Adrenal gland (tissue), 12 donors: ENCODE data around the gene KLK11. TPM values are rescaled to one million over a fixed set of nuclear protein-coding genes. Genes with fewer than 3 reads are reported as not detected.

Source experiments
- DNase-seq, 7 donors: peaks; one replicate each; pipeline ENCODE4 v3.0.0-alpha.2; 2019 to 2020
- H3K27ac ChIP-seq, 5 donors: fragments of 200-600 bp; sonication (generic) in 4 of 5; 1 replicate in 3 of 5; 2 replicates in 2 of 5; pipeline versions ENCODE4 v1.5.1 to v1.8.0; 2016 to 2020; ENCODE audit warnings: mild to moderate bottlenecking in 1 of 5
- H3K27me3 ChIP-seq: fragments of 200-600 bp; 2 replicates; pipeline ENCODE4 v1.8.0; 2021
- H3K36me3 ChIP-seq, 2 donors: fragments of 200-600 bp; replicated peaks in 1 of 2; 1 replicate in 1 of 2; 2 replicates in 1 of 2; pipeline versions ENCODE4 v1.5.1 to v1.8.0; 2018 to 2022
- H3K4me1 ChIP-seq, 2 donors: fragments of 200-600 bp; replicated peaks in 1 of 2; 1 replicate in 1 of 2; 2 replicates in 1 of 2; pipeline versions ENCODE4 v1.5.1 to v1.8.0; 2018 to 2021
- H3K4me3 ChIP-seq, 4 donors: fragments of 200-600 bp; sonication (generic) in 3 of 4; one replicate each; pipeline ENCODE4 v1.5.1; 2016 to 2018
- H3K9me3 ChIP-seq, 3 donors: fragments of 200-600 bp; sonication (generic) in 1 of 3; replicated peaks in 1 of 3; 1 replicate in 2 of 3; 2 replicates in 1 of 3; pipeline versions ENCODE4 v1.5.1 to v1.8.0; 2016 to 2021
- CTCF ChIP-seq, 6 experiments: fragments of 450-650 bp in 4 of 6; fragments of 200-600 bp in 2 of 6; sonication (generic) in 1 of 6; IDR thresholded peaks; 1 replicate in 5 of 6; 2 replicates in 1 of 6; pipeline versions ENCODE4 v1.5.1 to v1.8.0; 2016 to 2021; ENCODE audit warnings: antibody characterized with exemption in 6 of 6, mild to moderate bottlenecking in 2 of 6, moderate library complexity in 1 of 6
- POLR2A ChIP-seq, 2 donors: fragments of 450-650 bp; IDR thresholded peaks; one replicate each; pipeline ENCODE4 v1.6.1; 2017; ENCODE audit warnings: antibody characterized with exemption in 2 of 2, mild to moderate bottlenecking in 2 of 2, moderate library complexity in 1 of 2
- WGBS, 4 donors: extraction: QIAGEN DNeasy Blood & Tissue Kit in 2 of 4; methylation state at CpG; one replicate each; pipeline versions ENCODE4 v1.1.5 to v1.1.7; 2013 to 2017; 5-methylcytosine and 5-hydroxymethylcytosine counted together
- intact Hi-C, 2 donors: fragments of 100-400 bp; cut with DNase I; formaldehyde crosslinking; loops; one replicate each; pipeline versions ENCODE4 v1.14.1 to v1.15.0; 2022 to 2023
- polyA plus RNA-seq, 3 donors: library from polyadenylated mRNA; stranded (reverse); fragments of 200-250 nt in 2 of 3; fragments of 350-450 nt in 1 of 3; fragmentation: Illumina TruSeq in 1 of 3; extraction: RNeasy Lipid Tissue Mini Kit (QIAGEN cat#74804) in 1 of 3; gene quantifications; one replicate each; pipeline ENCODE4 v1.2.3, GENCODE V29; 2013 to 2014
- total RNA-seq, 9 donors: library from RNA; depleted of rRNA in 4 of 9; stranded (reverse); fragments of >200 nt in 4 of 9; fragments of 120-200 nt in 1 of 9; fragmentation: NEBNext Ultra II Directional in 1 of 9; extraction: Animal tissue kit (Norgen Biotek cat#: 25700) in 1 of 9; gene quantifications; one replicate each; pipeline versions ENCODE4 v1.1.0 to v1.2.4, GENCODE V29; 2013 to 2023
- donor health status: healthy with polysubstance abuse.
- donor health status: Bipolar disorder and iron deficiency.
- donor health status: DM: yes; HTN: yes; CAD: no.
- donor health status: DM: no; HTN: no; CAD: no.
- donor health status: DM: no; HTN: no; CAD: no.
- donor health status: DM: yes; HTN: yes; CAD: no.

KLK11 gene
- total and polyA plus RNA-seq, 12 donors = 0.07 to 0.32 TPM; not detected in 10

DNA sequence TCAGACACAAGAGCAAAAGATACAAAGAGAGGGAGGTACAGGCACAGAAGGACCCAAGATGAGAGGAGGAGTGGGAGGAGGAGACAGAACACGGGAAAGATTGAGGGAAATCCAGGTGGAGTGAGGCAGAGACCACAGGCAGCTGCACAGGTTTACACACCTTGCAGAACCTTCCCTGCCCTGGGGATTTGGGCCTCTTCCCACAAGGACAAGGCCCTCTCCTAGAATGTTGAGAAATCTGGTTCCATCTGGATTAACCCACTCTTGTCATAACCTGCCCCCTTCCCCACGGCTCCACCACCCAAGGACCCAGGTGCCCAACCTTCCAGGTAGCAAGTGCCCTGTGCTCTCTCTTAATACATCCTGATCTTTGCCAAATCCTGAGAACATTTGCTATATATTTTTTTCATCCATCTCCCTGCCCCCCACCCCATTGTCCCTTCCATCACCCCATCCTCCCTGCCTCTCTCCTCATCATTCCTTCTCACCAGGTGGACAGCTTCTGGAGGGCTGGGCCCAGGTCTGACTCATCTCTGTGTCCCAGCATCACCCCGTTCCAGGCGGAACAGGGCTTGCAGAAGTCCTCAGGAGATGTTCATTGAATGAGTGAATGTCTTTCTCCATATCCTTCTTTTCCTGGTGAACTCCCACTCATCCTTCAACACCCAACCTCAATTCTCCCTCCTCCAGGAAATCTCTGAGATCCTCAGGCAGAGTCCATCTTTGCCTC is 16.2 kb downstream of the KLK11 start:
- H3K4me3 ChIP-seq = no peak overlapping the region
- no peak for DNase-seq
- H3K27me3 ChIP-seq = peaks cover 14% of the 10 kb centered on the region
- WGBS, 4 donors = 61 to 73% (median 65%) methylated on average over 4 of the region's 4 CpGs
- H3K36me3 ChIP-seq = no peaks in the 10 kb centered on the region
- H3K9me3 ChIP-seq = no peaks in the 10 kb centered on the region
- TF ChIP-seq CTCF (IDR thresholded peaks at IDR 0.05) (no peak), POLR2A (IDR thresholded peaks at IDR 0.05) (no peak)
- H3K27ac ChIP-seq = no peak overlapping the region
- H3K4me1 ChIP-seq = no peaks in the 10 kb centered on the region
- intact Hi-C loops = loop anchor here in 1 of 2 donors (10.0 kb wide), 1 partner anchor 85 kb away; no protein-coding TSS in a partner anchor

DNA sequence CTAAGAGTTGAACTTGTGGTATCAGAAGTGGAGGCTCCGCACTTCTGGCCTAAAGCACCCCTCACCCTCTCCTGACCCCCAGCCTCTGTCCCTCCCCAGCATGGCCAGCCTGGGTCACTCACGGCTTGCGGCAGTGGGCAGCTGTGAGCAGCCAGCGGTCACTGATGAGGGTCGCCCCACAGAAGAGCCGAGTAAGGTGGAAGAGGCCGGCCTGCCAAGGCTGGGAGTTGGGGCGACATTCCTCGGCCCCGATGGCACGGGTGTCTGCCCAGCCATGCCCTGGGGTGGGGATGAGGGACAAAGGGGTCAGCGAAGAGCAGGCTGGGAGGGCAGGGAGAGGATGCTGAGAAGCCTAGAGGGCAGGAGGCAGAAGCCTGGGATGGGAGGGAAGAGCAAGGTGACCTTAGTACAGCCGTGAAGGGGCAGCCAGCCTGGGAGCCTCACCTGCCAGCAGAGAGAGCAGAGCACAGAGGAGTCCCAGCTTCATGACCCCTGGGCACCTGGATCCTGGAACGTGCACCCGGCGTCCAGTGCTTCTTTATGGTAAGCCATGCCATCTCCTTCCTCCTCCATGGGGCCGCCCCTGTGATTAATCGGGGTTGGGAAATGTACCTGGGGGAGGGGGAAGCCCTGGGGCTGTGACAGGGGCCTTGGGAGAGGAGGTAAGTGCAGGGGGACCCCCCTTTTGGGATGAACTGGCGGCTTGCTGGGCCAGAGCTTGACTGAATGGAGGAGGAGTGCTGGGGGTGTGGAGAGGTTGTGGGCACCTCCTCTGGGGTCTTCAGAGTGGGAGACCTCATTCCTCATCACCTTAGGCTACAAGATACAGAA is 17.1 kb downstream of the KLK11 start:
- DNase-seq = no peak
- H3K4me3 ChIP-seq = no peak overlapping the region
- no peak overlapping the region for H3K27ac ChIP-seq
- H3K27me3 ChIP-seq = peaks cover 10% of the 10 kb centered on the region
- H3K36me3 ChIP-seq = no peaks in the 10 kb centered on the region
- TF ChIP-seq POLR2A (IDR thresholded peaks at IDR 0.05) (no peak), CTCF (IDR thresholded peaks at IDR 0.05) (no peak)
- H3K9me3 ChIP-seq = no peaks in the 10 kb centered on the region
- WGBS, 4 donors = 61 to 72% (median 67%) methylated on average over 7 to 19 of the region's 19 CpGs
- no peaks in the 10 kb centered on the region for H3K4me1 ChIP-seq
- intact Hi-C loops = no loop called here

DNA sequence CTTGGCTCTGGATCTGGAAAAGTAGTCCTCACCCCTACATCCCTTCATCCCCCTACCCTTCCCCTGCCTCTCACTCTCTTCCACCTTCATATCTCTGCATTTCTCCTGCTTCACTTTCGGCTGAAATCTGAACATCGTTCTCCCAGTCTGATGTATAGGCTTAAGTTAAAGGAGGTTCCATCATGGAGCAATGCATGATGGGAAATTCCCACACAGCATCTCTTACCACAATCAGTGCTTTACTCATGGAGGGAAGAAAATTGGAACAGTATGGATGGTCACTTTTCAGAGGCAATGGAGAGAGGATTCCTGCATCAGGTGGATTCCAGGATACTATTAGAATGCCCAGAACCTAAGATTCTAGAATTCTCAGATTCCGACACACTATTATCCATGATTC is 18.9 kb downstream of the KLK11 start:
- Histone ChIP-seq H3K27ac (no peak overlapping the region), H3K9me3 (no peaks in the 10 kb centered on the region), H3K4me1 (no peaks in the 10 kb centered on the region), H3K27me3 (peaks cover 14% of the 10 kb centered on the region), H3K4me3 (no peak overlapping the region), H3K36me3 (no peaks in the 10 kb centered on the region)
- TF ChIP-seq CTCF (IDR thresholded peaks at IDR 0.05) (no peak), POLR2A (IDR thresholded peaks at IDR 0.05) (no peak)
- DNase-seq = no peak
- intact Hi-C loops = no loop called here
- 72 to 83% (median 75%) methylated on average over 3 of the region's 3 CpGs for WGBS, 4 donors

DNA sequence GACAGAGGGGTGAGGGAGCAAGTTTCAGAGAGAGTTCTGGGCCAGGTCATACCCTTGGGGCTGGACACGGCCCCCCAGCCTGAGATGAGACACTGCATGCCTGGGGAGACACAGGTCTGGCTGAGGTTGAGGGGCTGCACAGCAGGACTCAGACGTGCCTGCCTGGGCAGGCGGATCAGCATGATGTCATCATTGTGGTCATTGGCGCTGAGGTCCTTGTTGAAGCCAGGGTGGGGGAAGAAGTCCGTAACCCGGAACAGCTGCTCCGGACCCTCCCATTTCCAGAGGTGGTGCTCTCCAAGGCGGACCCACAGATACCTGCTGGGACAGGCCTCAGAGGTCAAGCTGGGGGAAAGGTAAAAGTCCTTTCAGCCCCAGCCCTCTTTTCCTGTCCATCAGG is 20.0 kb downstream of the KLK11 start:
- 19 to 48% (median 41%) methylated on average over 3 to 8 of the region's 8 CpGs for WGBS, 4 donors
- no peaks in the 10 kb centered on the region for H3K4me1 ChIP-seq
- H3K27ac ChIP-seq = no peak overlapping the region
- no peaks in the 10 kb centered on the region for H3K36me3 ChIP-seq
- intact Hi-C loops = no loop called here
- no peak overlapping the region for H3K4me3 ChIP-seq
- no peak for DNase-seq
- TF ChIP-seq POLR2A (IDR thresholded peaks at IDR 0.05) (no peak), CTCF (IDR thresholded peaks at IDR 0.05) (no peak)
- no peaks in the 10 kb centered on the region for H3K9me3 ChIP-seq
- peaks cover 12% of the 10 kb centered on the region for H3K27me3 ChIP-seq
